ENCODE results near the gene SMARCC1. TPM values are rescaled to one million over a fixed set of nuclear protein-coding genes. Genes with fewer than 3 reads are reported as not detected.
A peak's percentile ranks its signal among the peaks of the same experiment; 100 is the strongest.

The SMARCC1 gene
- total RNA-seq, 1 donor from 2014 or later: 148 TPM

- Mint-ChIP-seq H3K36me3 (ENCODE audit: low read depth) (peaks cover 34% of the 10 kb centered on the region), H3K4me3 (no peak overlapping the region), H3K4me1 (peaks cover 4% of the 10 kb centered on the region), H3K27me3 (no peaks in the 10 kb centered on the region), H3K27ac (no peak overlapping the region), H3K9me3 (no peaks in the 10 kb centered on the region)
- intact Hi-C loops (cut with micrococcal nuclease): no loop called here
- no peak for DNase-seq
These were observed 180.4 kb downstream of the SMARCC1 start for GRCh38 chr3:47601281-47601680.

GRCh38 chr3:47594792-47595191 is 186.9 kb downstream of the SMARCC1 start:
- intact Hi-C loops (cut with micrococcal nuclease): no loop called here
- Mint-ChIP-seq H3K36me3 (ENCODE audit: low read depth) (peaks cover 40% of the 10 kb centered on the region), H3K4me1 (no peaks in the 10 kb centered on the region), H3K4me3 (no peak overlapping the region), H3K9me3 (no peaks in the 10 kb centered on the region), H3K27ac (no peak overlapping the region), H3K27me3 (no peaks in the 10 kb centered on the region)
- DNase-seq: no peak

- no peaks in the 10 kb centered on the region for H3K4me1 Mint-ChIP-seq
- no peaks in the 10 kb centered on the region for H3K9me3 Mint-ChIP-seq
- no peak for DNase-seq
- H3K27me3 Mint-ChIP-seq: no peaks in the 10 kb centered on the region
- H3K27ac Mint-ChIP-seq: no peak overlapping the region
- intact Hi-C loops (cut with micrococcal nuclease): no loop called here
- H3K4me3 Mint-ChIP-seq: no peak overlapping the region
- peaks cover 54% of the 10 kb centered on the region for H3K36me3 Mint-ChIP-seq (ENCODE audit: low read depth)
These were observed 189.5 kb downstream of the SMARCC1 start for GRCh38 chr3:47592066-47592795.

DNA sequence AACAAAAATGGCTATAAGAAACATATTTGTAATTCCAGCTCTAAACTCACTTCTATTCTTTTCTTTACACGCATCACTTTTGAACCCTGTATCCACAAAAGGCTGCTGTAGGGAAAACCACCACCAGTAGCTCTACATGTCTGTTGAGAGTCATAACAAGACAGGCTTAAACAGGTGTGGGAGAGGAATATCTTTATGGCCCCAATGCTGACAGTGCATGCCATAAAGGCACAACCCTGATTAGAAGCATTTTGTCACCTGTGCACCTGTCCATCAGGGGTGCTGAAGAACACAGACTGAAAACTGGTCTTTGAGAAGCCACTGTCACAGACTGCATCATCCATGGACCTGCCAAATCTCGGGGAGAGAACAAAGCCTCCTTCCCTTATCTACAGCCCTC is 191.5 kb downstream of the SMARCC1 start:
- Mint-ChIP-seq H3K9me3 (no peaks in the 10 kb centered on the region), H3K27ac (no peak overlapping the region), H3K4me1 (no peaks in the 10 kb centered on the region), H3K4me3 (no peak overlapping the region), H3K36me3 (ENCODE audit: low read depth) (peaks cover 64% of the 10 kb centered on the region), H3K27me3 (no peaks in the 10 kb centered on the region)
- no peak for DNase-seq
- intact Hi-C loops (cut with micrococcal nuclease): no loop called here

GRCh38 chr3:47588587-47588986 is 193.1 kb downstream of the SMARCC1 start:
- Mint-ChIP-seq H3K27me3 (no peaks in the 10 kb centered on the region), H3K4me1 (no peaks in the 10 kb centered on the region), H3K27ac (no peak overlapping the region), H3K4me3 (no peak overlapping the region), H3K9me3 (no peaks in the 10 kb centered on the region), H3K36me3 (ENCODE audit: low read depth) (peaks cover 60% of the 10 kb centered on the region)
- intact Hi-C loops (cut with micrococcal nuclease): no loop called here
- DNase-seq: no peak

GRCh38 chr3:47588053-47588452 is 193.6 kb downstream of the SMARCC1 start:
- intact Hi-C loops (cut with micrococcal nuclease): no loop called here

DNA sequence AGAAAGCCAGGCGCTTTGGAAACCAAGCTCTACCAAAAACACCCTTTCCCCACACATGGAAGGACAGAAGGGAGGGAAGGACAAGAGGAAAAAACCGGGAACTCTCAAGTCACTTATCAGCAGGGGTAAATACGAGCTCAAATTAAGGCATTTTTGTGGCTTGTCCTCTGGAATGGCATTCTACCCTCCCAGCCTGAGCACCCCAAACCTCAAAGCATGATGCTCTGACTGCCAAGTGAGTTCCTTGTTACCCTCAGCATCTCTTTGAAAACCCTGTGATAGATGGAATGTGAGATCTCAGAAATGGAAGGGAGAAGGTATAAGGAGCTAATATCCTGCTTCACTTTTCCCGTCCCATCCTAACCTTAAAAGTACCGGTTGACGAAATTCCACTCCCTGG is 194.9 kb downstream of the SMARCC1 start:
- no peaks in the 10 kb centered on the region for H3K4me1 Mint-ChIP-seq
- H3K27me3 Mint-ChIP-seq: peaks cover 3% of the 10 kb centered on the region
- H3K27ac Mint-ChIP-seq: no peak overlapping the region
- H3K36me3 Mint-ChIP-seq (ENCODE audit: low read depth): peaks cover 54% of the 10 kb centered on the region
- no peak overlapping the region for H3K4me3 Mint-ChIP-seq
- intact Hi-C loops (cut with micrococcal nuclease): no loop called here
- no peaks in the 10 kb centered on the region for H3K9me3 Mint-ChIP-seq
- no peak for DNase-seq

More at GRCh38 chr3:47588053-47588452, 193.6 kb downstream of the SMARCC1 start:
- Mint-ChIP-seq H3K36me3 (ENCODE audit: low read depth) (peaks cover 58% of the 10 kb centered on the region), H3K27ac (no peak overlapping the region), H3K9me3 (no peaks in the 10 kb centered on the region), H3K4me1 (no peaks in the 10 kb centered on the region), H3K4me3 (no peak overlapping the region), H3K27me3 (no peaks in the 10 kb centered on the region)
- no peak for DNase-seq

DNA sequence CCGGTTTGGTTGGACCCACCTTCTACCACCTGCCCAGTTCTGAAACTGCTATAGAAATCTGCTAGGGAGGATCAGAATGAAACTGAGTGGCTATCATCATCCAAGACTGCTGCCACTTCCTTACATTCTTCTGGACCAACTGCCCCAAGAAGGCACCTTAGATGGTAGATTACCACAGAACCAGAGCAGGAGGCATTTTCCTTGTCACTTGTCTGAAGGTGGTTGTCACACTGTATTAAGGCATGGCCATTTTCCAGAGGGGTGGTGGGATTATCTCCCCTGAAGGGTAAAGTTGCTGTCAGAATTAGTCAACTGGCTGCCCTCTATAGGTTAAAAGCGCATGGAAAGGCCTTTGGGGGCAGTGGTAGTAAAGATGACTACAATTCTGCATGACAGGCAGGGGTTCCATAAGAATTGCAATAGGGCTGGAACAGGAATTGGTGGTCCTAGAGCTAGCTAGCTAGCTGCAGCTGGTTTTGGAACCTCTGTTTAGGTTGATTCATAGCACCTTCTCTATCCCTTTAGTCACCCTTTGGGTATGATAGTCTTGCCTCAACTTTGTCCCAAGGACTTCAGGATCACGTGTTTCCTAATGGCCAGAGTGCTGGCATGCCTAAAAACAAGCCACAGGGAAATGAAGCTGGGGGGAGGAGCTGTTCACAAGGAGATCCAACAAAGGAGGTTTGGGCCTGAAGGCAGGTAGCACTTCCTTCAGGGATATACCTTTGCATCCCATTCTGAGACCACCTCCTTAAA is 198.2 kb downstream of the SMARCC1 start:
- H3K27me3 Mint-ChIP-seq: peaks cover 18% of the 10 kb centered on the region
- no peaks in the 10 kb centered on the region for H3K4me1 Mint-ChIP-seq
- H3K4me3 Mint-ChIP-seq: no peak overlapping the region
- intact Hi-C loops (cut with micrococcal nuclease): no loop called here
- no peak overlapping the region for H3K27ac Mint-ChIP-seq
- no peak for DNase-seq
- H3K9me3 Mint-ChIP-seq: no peaks in the 10 kb centered on the region
- H3K36me3 Mint-ChIP-seq (ENCODE audit: low read depth): peaks cover 29% of the 10 kb centered on the region

GRCh38 chr3:47581835-47582234 is 199.9 kb downstream of the SMARCC1 start:
- no peak for DNase-seq
- Mint-ChIP-seq H3K4me1 (no peaks in the 10 kb centered on the region), H3K27ac (no peak overlapping the region), H3K36me3 (ENCODE audit: low read depth) (peaks cover 15% of the 10 kb centered on the region), H3K9me3 (no peaks in the 10 kb centered on the region), H3K4me3 (no peak overlapping the region), H3K27me3 (peaks cover 21% of the 10 kb centered on the region)
- intact Hi-C loops (cut with micrococcal nuclease): no loop called here

GRCh38 chr3:47581422-47581821 is 200.3 kb downstream of the SMARCC1 start:
- intact Hi-C loops (cut with micrococcal nuclease): no loop called here
- Mint-ChIP-seq H3K36me3 (ENCODE audit: low read depth) (peaks cover 12% of the 10 kb centered on the region), H3K4me3 (no peak overlapping the region), H3K27ac (no peak overlapping the region), H3K4me1 (no peaks in the 10 kb centered on the region), H3K9me3 (no peaks in the 10 kb centered on the region), H3K27me3 (peaks cover 23% of the 10 kb centered on the region)
- no peak for DNase-seq

DNA sequence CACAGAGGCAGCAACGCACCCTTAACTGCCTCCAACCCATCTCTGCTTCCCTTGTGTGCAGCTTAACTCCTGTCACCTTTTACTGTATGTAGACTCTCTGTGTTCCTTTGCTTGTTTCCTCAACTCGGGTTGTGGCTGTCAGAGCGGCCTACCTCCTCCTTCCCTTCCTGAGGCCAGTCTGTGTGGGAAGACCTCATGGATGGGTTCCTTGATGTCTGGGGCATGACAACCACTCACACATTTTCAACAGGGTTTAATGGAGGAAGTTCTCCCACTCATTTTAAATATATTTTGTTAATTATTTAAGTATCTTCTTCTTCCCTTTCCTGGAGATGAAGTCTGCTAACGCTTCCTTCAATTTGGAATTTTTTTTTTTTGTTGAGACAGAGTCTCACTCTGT is 201.2 kb downstream of the SMARCC1 start:
- Mint-ChIP-seq H3K9me3 (no peaks in the 10 kb centered on the region), H3K27ac (no peak overlapping the region), H3K36me3 (ENCODE audit: low read depth) (peaks cover 7% of the 10 kb centered on the region), H3K4me3 (peak overlapping the region; percentile 63), H3K4me1 (no peaks in the 10 kb centered on the region), H3K27me3 (peaks cover 24% of the 10 kb centered on the region)
- intact Hi-C loops (cut with micrococcal nuclease): no loop called here
- DNase-seq: no peak

DNA sequence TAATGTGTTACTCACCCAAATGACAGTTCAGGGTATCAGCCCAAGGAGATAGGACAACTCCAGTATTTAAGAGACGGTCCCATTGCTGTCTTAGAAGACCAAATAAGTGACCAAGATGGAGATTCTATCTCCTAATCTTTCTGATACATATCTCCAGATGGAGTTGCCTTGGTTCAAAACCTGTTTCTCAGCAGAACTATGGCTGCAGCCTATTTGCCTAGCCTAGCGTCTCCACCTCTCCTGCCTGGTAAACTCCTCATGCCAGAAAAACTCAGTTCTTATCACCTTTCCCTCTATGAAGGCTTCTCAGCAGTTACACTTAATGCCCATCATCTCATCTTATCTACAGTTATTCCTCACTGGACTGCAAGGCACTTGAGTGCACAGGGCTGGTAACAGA is 201.8 kb downstream of the SMARCC1 start:
- peaks cover 27% of the 10 kb centered on the region for H3K27me3 Mint-ChIP-seq
- no peaks in the 10 kb centered on the region for H3K4me1 Mint-ChIP-seq
- DNase-seq: no peak
- intact Hi-C loops (cut with micrococcal nuclease): loop anchor here (5.0 kb wide), 2 partner anchors 58 to 207 kb away; no protein-coding TSS in a partner anchor
- peaks cover 2% of the 10 kb centered on the region for H3K36me3 Mint-ChIP-seq (ENCODE audit: low read depth)
- H3K27ac Mint-ChIP-seq: no peak overlapping the region
- H3K9me3 Mint-ChIP-seq: no peaks in the 10 kb centered on the region
- peak overlapping the region; percentile 63 for H3K4me3 Mint-ChIP-seq

GRCh38 chr3:47578691-47579632 is 202.7 kb downstream of the SMARCC1 start, which contains the start of gene CSPG5:
Gene CSPG5 (minus strand): TSS chr3:47578865. CDS start chr3:47578693, 172 bp downstream.
- Mint-ChIP-seq H3K27me3 (peaks cover 30% of the 10 kb centered on the region), H3K4me1 (no peaks in the 10 kb centered on the region), H3K36me3 (ENCODE audit: low read depth) (no peaks in the 10 kb centered on the region), H3K4me3 (peak within 1 kb of the TSS; percentile 73), H3K9me3 (no peaks in the 10 kb centered on the region), H3K27ac (no peak within 1 kb of the TSS)
- DNase-seq: peak; percentile 87
- intact Hi-C loops (cut with micrococcal nuclease): loop anchor here (5.0 kb wide), 2 partner anchors 57 to 208 kb away; no protein-coding TSS in a partner anchor

Measured in activated CD4-positive, alpha-beta T cell treated with anti-CD3 and anti-CD28 coated beads, Interleukin-2, amount 10 ng/mL, durations not matched to agents 24 days and 14 days (primary cell).